Esophagus squamous epithelium (tissue), 5 donors: ENCODE measurements around the gene PIGH. TPM values are rescaled to one million over a fixed set of nuclear protein-coding genes. Genes with fewer than 3 reads are reported as not detected.
"Not testable (repeated sequence)": the region's sequence is repeated elsewhere in the genome, so short reads cannot be mapped to it uniquely, and the experiment has no call there.

ENCODE experiments used
- DNase-seq: peaks from one replicate; lab custom pipeline; 2025; lab: John Stamatoyannopoulos, UW
- H3K27ac ChIP-seq, 4 donors: fragments of 200-600 bp; sonication (generic); one replicate each; pipeline ENCODE4 v1.5.1; 2016 to 2019; ENCODE audit warnings: mild to moderate bottlenecking in 1 of 4
- H3K27me3 ChIP-seq, 4 donors: fragments of 200-600 bp; sonication (generic); 1 replicate in 3 of 4; 2 replicates in 1 of 4; pipeline versions ENCODE4 v1.5.1 to v1.6.0; 2017 to 2021; ENCODE audit warnings: antibody characterized with exemption in 1 of 4
- H3K36me3 ChIP-seq, 3 donors: fragments of 200-600 bp; sonication (generic); one replicate each; pipeline ENCODE4 v1.5.1; 2016 to 2019
- H3K4me1 ChIP-seq, 3 donors: fragments of 200-600 bp; sonication (generic); one replicate each; pipeline ENCODE4 v1.5.1; 2017 to 2019
- H3K4me3 ChIP-seq, 4 donors: fragments of 200-600 bp; sonication (generic); 1 replicate in 3 of 4; 2 replicates in 1 of 4; pipeline ENCODE4 v1.5.1; 2016 to 2019; ENCODE audit warnings: mild to moderate bottlenecking in 2 of 4, moderate library complexity in 1 of 4
- H3K9me3 ChIP-seq, 3 donors: fragments of 200-600 bp; sonication (generic); one replicate each; pipeline ENCODE4 v1.5.1; 2016 to 2019
- CTCF ChIP-seq, 6 experiments: fragments of 450-650 bp in 4 of 6; fragments of 200-600 bp in 2 of 6; sonication (generic) in 2 of 6; IDR thresholded peaks; one replicate each; pipeline ENCODE4 v1.5.1; 2016 to 2019; ENCODE audit warnings: antibody characterized with exemption in 6 of 6, mild to moderate bottlenecking in 4 of 6, moderate library complexity in 4 of 6
- POLR2A ChIP-seq, 4 donors: fragments of 450-650 bp; IDR thresholded peaks; one replicate each; pipeline ENCODE4 v1.6.1; 2017; ENCODE audit warnings: antibody characterized with exemption in 4 of 4, mild to moderate bottlenecking in 4 of 4, moderate library complexity in 3 of 4
- WGBS, 2 donors: methylation state at CpG; one replicate each; pipeline ENCODE4 v1.1.5; 2018; 5-methylcytosine and 5-hydroxymethylcytosine counted together
- intact Hi-C: fragments of 100-400 bp; cut with DNase I; formaldehyde crosslinking; loops from one replicate; pipeline ENCODE4 v1.15.0; 2022
- total RNA-seq, 4 donors: library from RNA; depleted of rRNA; stranded (reverse); fragments of >200 nt; gene quantifications; one replicate each; pipeline ENCODE4 v1.1.0, GENCODE V29; 2016
- donor health status: DM: yes; HTN: yes; CAD: no.

PIGH gene
- total RNA-seq, 4 donors from 2014 or later, result 17.0 to 34.0 (median 21.0) TPM

GRCh38 chr14:67551123-67551522 is 48.9 kb downstream of the PIGH start:
- 95 to 98% methylated on average over 3 of the region's 3 CpGs for WGBS, 2 donors
- H3K4me1 ChIP-seq, result peaks cover 0 to 4% (median 0%) of the 10 kb centered on the region in 3 donors
- DNase-seq, result no peak
- H3K27me3 ChIP-seq, result no peaks in the 10 kb centered on the region
- no peak overlapping the region for H3K27ac ChIP-seq
- TF ChIP-seq POLR2A (IDR thresholded peaks at IDR 0.05), result no peak
- TF ChIP-seq CTCF (IDR thresholded peaks at IDR 0.05), result no peak
- H3K9me3 ChIP-seq, result no peaks in the 10 kb centered on the region
- no peaks in the 10 kb centered on the region for H3K36me3 ChIP-seq
- intact Hi-C loops, result no loop called here
- H3K4me3 ChIP-seq, result no peak overlapping the region

- H3K4me3 ChIP-seq, result no peak overlapping the region
- H3K9me3 ChIP-seq, result no peaks in the 10 kb centered on the region
- intact Hi-C loops, result no loop called here
- H3K27me3 ChIP-seq, result no peaks in the 10 kb centered on the region
- peaks cover 0 to 2% (median 0%) of the 10 kb centered on the region in 3 donors for H3K36me3 ChIP-seq
- no peak for DNase-seq
- H3K4me1 ChIP-seq, result peaks cover 0 to 4% (median 0%) of the 10 kb centered on the region in 3 donors
- 95 to 98% methylated on average over 4 of the region's 4 CpGs for WGBS, 2 donors
- TF ChIP-seq CTCF (IDR thresholded peaks at IDR 0.05) (no peak), POLR2A (IDR thresholded peaks at IDR 0.05) (no peak)
- no peak overlapping the region for H3K27ac ChIP-seq
Observed at GRCh38 chr14:67549734-67550133, 50.3 kb downstream of the PIGH start.

- no peaks in the 10 kb centered on the region for H3K27me3 ChIP-seq
- 59 to 68% methylated on average over 4 to 5 of the region's 5 CpGs for WGBS, 2 donors
- H3K36me3 ChIP-seq, result peaks cover 0 to 8% (median 0%) of the 10 kb centered on the region in 3 donors
- intact Hi-C loops, result no loop called here
- H3K9me3 ChIP-seq, result no peaks in the 10 kb centered on the region
- H3K27ac ChIP-seq, result no peak overlapping the region
- no peak for TF ChIP-seq CTCF (IDR thresholded peaks at IDR 0.05)
- TF ChIP-seq POLR2A (IDR thresholded peaks at IDR 0.05), result no peak
- no peak for DNase-seq
- H3K4me1 ChIP-seq, result peaks cover 0 to 4% (median 0%) of the 10 kb centered on the region in 3 donors
- no peak overlapping the region for H3K4me3 ChIP-seq
Observed at GRCh38 chr14:67547224-67547780, 52.8 kb downstream of the PIGH start.

- Histone ChIP-seq H3K4me1 (peaks cover 0 to 4% (median 0%) of the 10 kb centered on the region in 3 donors), H3K4me3 (no peak overlapping the region), H3K27ac (no peak overlapping the region), H3K9me3 (no peaks in the 10 kb centered on the region), H3K36me3 (peaks cover 0 to 8% (median 0%) of the 10 kb centered on the region in 3 donors), H3K27me3 (no peaks in the 10 kb centered on the region)
- TF ChIP-seq POLR2A (IDR thresholded peaks at IDR 0.05) (no peak), CTCF (IDR thresholded peaks at IDR 0.05) (no peak)
- no peak for DNase-seq
- intact Hi-C loops, result no loop called here
- WGBS, 2 donors, result 95 to 100% methylated on average over 1 of the region's 1 CpG
Observed at GRCh38 chr14:67544590-67544989, 55.5 kb downstream of the PIGH start.

- DNase-seq, intact Hi-C loops, H3K27me3 ChIP-seq, H3K9me3 ChIP-seq, H3K36me3 ChIP-seq, H3K27ac ChIP-seq, H3K4me3 ChIP-seq: not testable (repeated sequence)
- peaks cover 0 to 21% (median 0%) of the 10 kb centered on the region in 3 donors for H3K4me1 ChIP-seq
- 86 to 91% methylated on average over 10 to 13 of the region's 13 CpGs for WGBS, 2 donors
Observed at GRCh38 chr14:67542620-67543019, 57.4 kb downstream of the PIGH start.
